ENCODE measurements around the gene FASN. TPM values are rescaled to one million over a fixed set of nuclear protein-coding genes. Genes with fewer than 3 reads are reported as not detected.

The FASN gene
- total RNA-seq, 1 donor from 2014 or later = 90.9 TPM

DNA sequence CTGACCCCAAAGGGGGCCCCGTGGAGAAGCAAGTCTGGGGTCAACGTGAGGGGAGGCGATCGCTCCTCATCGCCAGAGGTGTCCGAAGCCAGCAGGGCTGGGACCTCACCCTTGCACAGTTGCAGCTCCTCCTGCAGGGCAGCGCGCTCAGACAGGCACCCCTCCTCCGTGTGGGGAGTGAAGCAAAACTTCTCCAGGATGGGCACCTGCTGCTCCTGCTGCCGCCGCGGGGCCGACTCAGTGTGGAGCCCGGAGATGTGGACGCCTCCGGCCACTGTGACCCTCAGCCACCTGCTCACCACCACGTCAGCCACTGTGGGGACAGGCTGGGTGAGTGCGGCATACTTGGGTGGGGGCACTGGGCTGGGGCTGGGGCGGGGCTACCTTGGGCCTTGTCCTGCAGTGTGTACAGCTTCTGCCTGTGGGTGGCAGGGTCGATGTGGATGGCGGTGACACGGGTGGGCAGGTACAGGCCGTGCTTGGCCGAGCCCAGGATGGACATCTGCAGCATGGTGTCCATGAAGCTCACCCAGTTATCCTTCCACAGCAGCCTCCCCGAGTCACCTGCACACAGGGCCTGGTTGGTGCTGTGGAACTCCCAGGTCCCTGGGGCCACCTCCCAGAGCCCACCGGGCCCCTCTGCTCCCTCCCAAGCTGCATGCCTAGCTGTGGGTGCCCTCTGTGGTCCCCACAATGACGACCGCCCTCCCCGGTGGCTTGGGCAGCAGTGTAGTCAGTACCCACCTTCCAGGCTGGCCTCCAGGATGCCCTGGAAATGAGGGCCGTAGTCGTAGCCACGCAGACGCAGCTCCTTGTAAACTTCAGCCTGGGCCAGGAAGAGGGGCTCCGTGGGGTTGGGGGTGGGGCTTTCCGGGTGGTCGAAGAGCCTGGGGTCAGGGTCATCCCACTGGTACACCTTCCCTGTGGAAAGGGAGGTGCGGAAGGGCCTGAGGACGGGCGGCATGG is 10.8 kb downstream of the FASN start:
- Histone ChIP-seq H3K4me3 (no peak overlapping the region), H3K27me3 (no peaks in the 10 kb centered on the region), H3K9me3 (no peaks in the 10 kb centered on the region), H3K27ac (no peak overlapping the region), H3K4me1 (no peaks in the 10 kb centered on the region), H3K36me3 (peaks cover 96 to 100% of the 10 kb centered on the region in 2 donors)
- intact Hi-C loops (cut with DNase I) = no loop called here
- TF ChIP-seq, protein P1, sequence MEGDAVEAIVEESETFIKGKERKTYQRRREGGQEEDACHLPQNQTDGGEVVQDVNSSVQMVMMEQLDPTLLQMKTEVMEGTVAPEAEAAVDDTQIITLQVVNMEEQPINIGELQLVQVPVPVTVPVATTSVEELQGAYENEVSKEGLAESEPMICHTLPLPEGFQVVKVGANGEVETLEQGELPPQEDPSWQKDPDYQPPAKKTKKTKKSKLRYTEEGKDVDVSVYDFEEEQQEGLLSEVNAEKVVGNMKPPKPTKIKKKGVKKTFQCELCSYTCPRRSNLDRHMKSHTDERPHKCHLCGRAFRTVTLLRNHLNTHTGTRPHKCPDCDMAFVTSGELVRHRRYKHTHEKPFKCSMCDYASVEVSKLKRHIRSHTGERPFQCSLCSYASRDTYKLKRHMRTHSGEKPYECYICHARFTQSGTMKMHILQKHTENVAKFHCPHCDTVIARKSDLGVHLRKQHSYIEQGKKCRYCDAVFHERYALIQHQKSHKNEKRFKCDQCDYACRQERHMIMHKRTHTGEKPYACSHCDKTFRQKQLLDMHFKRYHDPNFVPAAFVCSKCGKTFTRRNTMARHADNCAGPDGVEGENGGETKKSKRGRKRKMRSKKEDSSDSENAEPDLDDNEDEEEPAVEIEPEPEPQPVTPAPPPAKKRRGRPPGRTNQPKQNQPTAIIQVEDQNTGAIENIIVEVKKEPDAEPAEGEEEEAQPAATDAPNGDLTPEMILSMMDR (IDR thresholded peaks at IDR 0.05) = no peak
- DNase-seq (ENCODE audit: low spot score in 2 of 2) = no peak

DNA sequence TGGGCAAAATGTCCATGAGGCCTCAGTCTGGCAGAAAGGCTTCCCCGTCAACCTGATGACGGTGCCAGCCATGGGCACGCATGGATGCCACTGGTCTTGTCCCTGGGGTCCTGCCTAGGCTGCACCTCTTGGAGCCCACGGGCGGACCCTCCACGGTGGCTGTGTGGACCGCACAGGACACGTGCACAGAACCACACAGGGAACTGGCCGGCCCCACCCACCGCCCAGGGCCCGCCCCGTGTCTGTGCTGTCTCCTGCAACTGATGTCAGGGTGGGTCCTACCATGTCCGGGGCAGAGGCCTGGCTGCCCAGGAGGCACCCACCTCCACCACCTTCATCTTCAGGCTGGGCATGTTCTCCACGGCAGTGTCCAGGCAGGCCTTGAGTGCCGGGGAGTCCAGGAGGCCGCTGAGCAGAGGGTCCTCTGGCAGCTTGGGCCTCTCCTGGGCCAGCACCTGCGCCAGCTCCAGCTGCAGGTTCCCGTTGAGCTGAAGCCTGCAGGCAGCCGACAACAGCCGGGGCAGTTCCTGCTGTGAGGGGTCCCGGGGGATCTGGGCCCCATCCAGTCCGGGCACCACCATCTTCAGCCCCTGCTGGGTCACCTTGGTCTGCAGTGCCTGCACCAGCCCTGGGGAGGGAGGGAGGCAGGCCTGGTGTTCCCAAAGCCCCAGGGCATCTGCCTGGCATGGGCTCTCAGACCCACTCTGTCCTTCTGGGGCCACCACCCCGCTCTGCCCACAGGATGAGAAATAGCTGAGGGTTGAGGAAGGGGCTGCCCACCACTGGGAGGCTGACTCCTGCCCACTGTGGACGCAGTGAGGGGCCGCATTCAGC is 11.9 kb downstream of the FASN start:
- Histone ChIP-seq H3K36me3 (peaks cover 98 to 99% of the 10 kb centered on the region in 2 donors), H3K27me3 (no peaks in the 10 kb centered on the region), H3K4me3 (no peak overlapping the region), H3K9me3 (no peaks in the 10 kb centered on the region), H3K27ac (no peak overlapping the region), H3K4me1 (no peaks in the 10 kb centered on the region)
- DNase-seq (ENCODE audit: low spot score in 2 of 2) = no peak
- intact Hi-C loops (cut with DNase I) = no loop called here
- TF ChIP-seq, protein P1 (IDR thresholded peaks at IDR 0.05) = no peak

DNA sequence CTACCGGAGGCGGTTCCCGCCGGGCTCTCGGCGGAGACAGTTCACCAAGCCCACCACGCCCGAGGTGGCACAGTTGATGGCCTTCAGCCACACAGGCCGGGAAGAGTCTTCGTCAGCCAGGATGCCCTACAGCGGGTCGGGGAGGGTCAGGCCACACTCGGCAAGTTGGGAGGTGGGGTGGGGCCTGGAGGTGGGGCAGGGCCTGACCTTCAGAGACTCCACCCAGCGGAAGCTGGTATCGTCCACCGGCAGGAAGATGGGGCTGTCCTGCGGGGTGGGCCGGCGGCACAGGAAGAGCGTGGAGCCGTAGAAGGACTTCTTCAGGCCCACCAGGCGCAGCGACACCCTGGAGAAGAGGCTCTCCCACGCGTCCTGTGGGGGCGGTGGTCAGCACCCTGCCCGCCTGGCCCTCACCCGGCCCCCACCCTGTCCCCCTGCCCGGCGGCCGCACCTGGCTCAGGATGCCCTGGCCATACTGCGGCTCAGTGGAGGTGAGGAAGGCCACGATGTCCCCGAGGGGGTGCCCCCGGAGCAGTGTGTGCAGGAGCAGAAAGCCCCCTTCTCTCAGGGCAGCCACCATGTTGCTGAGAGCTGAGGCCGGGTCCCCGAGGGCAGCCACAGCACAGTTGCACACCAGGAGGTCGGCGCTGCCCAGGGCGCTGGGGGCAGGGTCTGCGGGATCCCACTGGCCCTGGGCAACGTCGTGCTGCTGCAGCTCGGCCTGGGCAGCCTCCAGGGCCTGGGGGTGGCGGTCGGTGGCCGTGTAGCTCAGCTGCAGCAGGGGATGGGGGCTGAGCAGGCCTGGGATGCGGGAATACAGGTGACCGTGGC is 12.8 kb downstream of the FASN start:
- Histone ChIP-seq H3K27me3 (no peaks in the 10 kb centered on the region), H3K4me1 (no peaks in the 10 kb centered on the region), H3K4me3 (no peak overlapping the region), H3K9me3 (no peaks in the 10 kb centered on the region), H3K36me3 (peaks cover 98 to 99% of the 10 kb centered on the region in 2 donors), H3K27ac (no peak overlapping the region)
- TF ChIP-seq, protein P1 (IDR thresholded peaks at IDR 0.05) = no peak
- intact Hi-C loops (cut with DNase I) = no loop called here
- DNase-seq (ENCODE audit: low spot score in 2 of 2) = no peak

DNA sequence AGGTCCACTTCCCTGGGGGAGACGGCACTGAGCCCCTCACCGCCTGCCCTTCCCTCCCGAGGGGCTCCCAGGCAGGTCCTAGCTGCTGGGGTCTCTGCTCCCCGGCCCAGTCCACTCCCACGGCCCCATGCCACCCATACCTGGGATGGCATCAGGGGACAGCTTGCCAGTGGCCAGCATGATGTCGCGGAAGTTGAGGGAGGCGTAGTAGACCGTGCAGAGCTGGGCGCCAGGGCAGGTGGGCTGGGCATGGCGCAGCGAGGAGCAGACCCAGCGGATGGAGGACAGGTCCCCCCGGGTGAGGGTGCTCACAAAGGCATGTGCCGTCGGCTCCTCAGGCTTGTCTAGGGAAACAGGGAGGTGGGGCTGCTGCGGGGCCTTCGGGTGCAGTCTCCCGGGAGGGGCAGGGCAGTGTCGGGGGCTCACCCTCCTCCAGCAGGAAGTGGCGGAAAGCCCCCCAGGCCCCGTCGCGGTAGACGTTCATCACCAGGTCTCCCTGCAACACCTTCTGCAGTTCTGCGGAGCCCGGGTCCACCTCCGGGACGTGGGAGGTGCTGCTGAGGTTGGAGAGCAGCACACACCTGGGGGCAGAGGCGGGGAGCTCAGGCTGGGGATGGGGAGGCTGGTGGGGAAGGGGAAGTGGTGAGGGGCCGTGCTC is 13.5 kb downstream of the FASN start:
- intact Hi-C loops (cut with DNase I) = no loop called here

More for the DNA sequence above, 13.5 kb downstream of the FASN start:
- Histone ChIP-seq H3K27me3 (no peaks in the 10 kb centered on the region), H3K9me3 (no peaks in the 10 kb centered on the region), H3K27ac (no peak overlapping the region), H3K36me3 (peaks cover 93 to 99% of the 10 kb centered on the region in 2 donors), H3K4me1 (no peaks in the 10 kb centered on the region), H3K4me3 (no peak overlapping the region)
- DNase-seq (ENCODE audit: low spot score in 2 of 2) = no peak
- TF ChIP-seq, protein P1 (IDR thresholded peaks at IDR 0.05) = no peak

All from ascending aorta (tissue), 2 donors.